Activated CD4-positive, alpha-beta T cell treated with anti-CD3 and anti-CD28 coated beads, Interleukin-2, amount 50 U/mL, for 16 hours (primary cell): Measurements from ENCODE around the gene SH2D3A.
"Not testable (repeated sequence)": the region's sequence is repeated elsewhere in the genome, so short reads cannot be mapped to it uniquely, and the experiment has no call there.

ENCODE experiments used
- DNase-seq: peaks from one replicate; pipeline ENCODE4 v3.0.0-alpha.2; 2020

The SH2D3A gene

DNA sequence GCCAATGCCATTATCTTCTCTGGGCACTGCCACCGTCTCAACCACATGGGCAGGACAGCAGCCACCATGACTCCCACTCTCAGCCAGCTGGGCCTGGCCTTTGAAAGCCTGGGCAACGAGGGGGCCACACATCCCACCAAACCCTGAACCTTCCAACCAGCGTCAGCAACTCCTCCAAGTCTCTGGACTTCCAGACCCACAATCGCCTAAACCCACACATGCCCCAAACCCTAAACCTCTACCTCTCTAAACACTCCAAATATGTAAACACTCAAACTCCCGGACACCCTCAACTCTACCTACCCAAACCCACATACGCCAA, 47.7 kb downstream of the SH2D3A start:
- no peak for DNase-seq

DNA sequence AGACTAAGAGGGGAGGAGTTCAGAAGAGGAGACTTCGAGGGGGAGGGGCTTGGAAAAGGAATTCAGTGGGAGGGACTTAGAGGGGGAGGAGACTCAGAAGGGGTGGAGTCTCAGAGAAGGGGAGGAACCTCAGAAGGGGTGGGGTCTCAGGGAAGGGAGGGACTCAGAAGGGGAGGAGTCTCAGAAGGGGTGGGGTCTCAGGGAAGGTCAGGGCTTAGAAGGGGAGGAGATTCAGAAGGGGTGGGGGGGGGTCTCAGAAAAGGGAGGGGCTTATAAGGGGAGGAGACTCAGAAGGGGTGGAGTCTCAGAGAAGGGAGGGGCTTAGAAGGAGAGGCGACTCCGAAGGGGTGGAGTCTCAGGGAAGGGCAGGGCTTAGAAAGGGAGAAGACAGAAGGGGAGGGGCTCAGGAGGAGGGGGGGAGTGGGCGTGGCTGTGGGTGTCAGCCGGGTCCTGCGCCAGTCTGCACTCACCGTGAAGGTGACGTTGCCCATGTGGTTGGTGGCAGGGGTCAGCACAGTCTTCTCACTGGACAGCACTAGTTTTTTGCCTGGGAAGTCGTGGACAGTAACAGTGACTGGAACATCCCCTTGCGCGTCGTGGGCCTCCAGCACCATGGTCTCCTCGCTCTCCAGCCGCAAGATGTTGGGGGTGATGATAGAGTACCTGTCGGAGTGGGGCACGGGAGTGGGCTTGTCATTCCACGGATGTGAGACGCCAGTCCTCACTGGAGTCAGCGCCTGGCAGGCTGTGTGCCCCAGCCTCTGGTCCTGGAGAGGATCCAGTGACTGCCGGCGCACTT, 48.3 kb downstream of the SH2D3A start:
- DNase-seq = peak; percentile 34

DNA sequence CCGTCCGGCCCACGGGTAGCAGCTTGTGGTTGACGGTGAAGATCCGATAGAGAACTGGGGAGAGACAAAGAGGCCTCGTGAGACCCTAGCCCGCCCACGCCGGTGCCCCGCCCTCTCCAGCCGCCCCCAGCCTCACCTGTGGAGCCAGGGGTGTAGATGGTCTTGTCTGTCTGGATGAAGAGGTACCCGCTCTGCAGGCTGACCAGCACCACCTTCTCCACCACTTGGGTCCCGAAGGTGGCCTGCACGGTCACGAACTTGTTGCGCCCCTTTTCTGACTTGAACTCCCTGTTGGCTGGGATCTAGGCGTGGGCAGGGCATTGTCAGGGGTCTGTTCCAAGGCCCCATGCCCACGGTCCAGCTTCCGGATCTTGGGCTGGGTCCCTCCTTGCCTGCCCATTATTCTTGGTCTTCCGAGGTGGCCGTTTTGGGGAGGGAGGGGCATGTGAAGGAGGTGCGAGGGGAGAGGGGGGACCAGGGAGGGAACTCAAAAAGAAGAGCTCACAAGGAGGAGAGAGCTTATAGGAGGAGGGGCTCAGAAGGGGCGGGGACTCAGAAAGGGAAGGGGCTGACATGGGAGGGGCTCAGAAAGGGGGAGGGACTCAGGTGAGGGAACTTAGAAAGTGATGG, 49.0 kb downstream of the SH2D3A start:
- DNase-seq = no peak

DNA sequence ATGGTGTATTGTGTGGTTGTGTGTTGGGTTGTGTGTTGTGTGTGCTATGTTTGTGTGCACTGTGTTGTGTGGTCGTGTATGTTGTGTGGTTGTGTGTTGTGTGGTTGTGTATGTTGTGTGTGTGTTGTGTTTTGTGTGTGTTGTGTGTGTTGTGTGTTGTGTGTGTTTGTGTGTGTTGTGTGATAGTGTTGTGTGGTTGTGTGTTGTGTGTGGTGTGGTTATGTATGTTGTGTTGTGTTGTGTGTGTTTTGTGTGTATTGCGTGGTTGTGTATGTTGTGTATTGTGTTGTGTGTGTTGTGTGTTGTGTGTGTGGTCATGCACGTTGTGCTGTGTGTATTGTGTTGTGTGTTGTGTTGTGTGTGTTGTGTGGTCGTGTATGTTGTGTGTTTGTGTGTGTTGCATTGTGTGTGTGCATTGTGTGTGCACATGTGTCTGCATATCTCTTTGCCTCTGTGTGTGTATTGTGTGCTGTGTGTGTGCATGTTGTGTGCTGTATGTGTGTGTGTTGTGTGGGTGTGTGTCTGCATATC, 49.7 kb downstream of the SH2D3A start:
- no peak for DNase-seq

DNA sequence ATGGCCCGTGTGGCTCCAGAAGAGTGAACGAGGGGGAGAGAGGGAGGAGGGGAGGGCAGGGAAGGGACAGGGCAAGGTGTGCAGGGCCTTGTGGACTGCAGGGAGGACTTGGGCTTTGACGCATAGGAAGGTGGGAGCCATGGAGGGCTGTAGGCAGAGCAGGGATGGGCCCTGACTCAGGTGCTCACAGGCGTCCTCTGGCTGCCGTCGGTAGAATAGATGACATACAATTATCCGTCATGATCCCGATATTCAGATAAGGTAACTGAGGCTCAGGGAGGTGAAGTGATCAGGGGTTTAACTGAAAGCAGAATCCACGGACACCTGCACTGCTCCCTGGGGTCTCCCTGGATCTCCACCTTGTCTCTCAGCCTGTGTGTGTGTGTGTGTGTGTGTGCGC, 50.2 kb downstream of the SH2D3A start:
- no peak for DNase-seq

DNA sequence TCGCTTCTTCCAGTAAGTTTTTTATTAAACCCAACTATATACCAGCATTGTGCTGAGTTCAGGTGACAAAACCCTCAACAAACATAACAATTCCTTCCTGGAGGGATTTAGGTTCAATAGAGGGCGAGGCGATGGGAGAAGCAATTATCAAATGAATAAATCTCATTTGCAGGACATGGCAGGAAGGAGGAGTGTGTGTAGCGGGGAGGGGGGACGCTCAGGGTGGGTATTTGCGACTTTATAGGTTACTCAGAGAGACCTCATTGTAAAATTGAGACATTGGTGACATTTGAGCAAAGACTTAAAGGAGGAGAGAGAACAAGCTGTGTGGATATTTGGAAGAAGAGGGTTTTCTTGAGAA, 50.6 kb downstream of the SH2D3A start:
- no peak for DNase-seq

GRCh38 chr19:6714749-6715555, 52.3 kb downstream of the SH2D3A start:
- no peak for DNase-seq

GRCh38 chr19:6713773-6714692, 53.2 kb downstream of the SH2D3A start:
- no peak for DNase-seq

DNA sequence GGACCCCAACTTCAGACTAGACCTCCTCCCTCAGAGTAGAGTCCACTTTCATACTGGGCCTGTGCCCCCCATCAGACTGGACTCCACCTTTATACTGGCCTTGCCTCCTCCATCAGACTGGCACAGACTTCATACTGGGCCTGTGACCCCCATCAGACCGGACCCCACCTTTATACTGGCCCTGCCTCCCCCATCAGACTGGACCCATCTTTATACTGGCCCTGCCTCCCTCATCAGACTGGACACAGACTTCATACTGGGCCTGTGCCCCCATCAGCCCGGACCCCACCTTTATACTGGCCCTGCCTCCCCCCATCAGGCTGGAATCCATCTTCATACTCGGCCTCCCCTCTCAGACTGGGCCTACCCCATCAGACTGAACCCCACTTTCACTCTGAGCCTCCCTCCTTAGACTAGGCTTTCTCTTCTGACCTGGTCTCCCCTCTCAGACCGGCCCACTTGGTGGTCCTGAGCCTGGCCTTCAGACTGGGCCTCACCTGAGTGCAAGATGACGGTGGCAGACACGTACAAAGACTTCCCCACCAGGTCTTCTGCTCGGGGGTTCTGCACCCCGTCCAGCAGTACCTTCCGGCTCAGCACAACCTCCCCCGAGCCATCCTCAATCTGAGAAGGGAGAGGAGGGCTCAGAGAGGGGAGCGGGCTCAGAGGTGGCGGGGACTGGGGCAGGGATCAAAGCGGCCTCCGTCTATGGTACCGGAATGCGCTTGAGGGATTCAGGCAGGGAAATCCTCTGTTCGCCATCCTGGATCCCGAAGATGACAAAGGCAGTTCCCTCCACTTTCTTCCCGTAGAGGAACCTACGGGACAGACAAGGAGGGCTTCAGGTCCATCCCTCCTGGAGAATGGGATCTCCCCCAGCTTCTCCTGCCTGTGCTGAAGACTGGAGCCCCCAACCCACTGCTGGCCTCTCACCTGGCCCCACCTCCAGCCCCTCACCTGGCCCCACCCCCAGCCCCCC, 54.3 kb downstream of the SH2D3A start:
- DNase-seq = no peak

GRCh38 chr19:6712231-6712630, 55.0 kb downstream of the SH2D3A start:
- DNase-seq = no peak

DNA sequence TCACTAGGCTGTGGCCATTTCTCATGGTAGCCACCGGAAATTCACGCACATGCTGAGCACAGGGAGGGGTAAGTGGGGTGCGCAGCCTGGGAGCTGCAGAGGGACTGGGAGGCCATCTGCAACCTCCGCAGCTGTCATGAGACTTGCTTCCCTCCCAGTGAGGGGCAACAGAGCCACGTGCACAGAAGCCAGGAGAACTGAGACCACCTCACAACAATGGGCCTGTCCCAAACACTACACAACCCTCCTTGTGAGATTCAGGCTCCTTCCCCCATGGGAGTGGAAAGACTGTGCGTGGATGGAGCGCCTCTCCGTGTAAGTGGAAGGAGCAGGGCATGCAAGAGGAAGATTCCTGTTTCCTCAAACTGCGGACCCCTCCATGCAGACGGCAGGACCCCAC, 55.6 kb downstream of the SH2D3A start:
- no peak for DNase-seq

GRCh38 chr19:6711078-6711361, 56.2 kb downstream of the SH2D3A start:
- DNase-seq = no peak

- DNase-seq = no peak
These were observed 56.8 kb downstream of the SH2D3A start for GRCh38 chr19:6710273-6711077.

- no peak for DNase-seq
These were observed 57.7 kb downstream of the SH2D3A start for GRCh38 chr19:6709549-6709948.

- DNase-seq = not testable (repeated sequence)
These were observed 58.3 kb downstream of the SH2D3A start for GRCh38 chr19:6708913-6709312.

DNA sequence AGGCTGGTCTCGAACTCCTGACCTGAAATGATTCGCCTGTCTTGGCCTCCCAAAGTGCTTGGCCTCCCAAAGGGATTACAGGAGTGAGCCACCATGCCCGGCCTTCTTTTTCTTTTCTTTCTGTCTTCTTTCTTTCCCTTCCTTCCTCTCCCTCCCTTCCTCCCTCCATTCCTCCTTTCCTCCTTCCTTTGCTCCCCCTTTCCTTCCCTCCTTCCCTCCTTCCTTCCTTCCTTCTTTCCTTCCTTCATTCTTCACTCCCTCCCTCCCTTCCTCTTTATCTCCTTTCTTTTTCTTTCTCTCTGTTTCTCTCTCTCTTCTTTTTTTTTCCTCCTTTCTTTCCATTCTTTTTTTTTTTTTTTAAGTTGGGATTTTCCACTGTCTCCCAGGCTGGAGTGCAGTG, 58.9 kb downstream of the SH2D3A start:
- no peak for DNase-seq

- DNase-seq = no peak
These were observed 59.6 kb downstream of the SH2D3A start for GRCh38 chr19:6707658-6708018.

GRCh38 chr19:6707011-6707657, 60.1 kb downstream of the SH2D3A start:
- DNase-seq = no peak

DNA sequence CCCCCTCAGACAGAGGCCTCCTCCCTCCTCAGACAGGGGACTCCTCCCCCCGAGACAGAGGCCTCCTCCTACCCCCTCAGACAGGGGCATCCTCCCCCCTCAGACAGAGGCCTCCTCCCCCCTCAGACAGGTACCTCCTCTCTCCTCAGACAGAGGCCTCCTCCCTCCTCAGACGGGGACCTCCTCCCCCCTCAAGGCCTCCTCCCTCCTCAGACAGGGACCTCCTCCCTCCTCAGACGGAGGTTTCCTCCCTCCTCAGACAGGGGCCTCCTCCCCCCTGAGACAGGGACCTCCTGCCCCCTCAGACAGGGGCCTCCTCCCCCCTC, 60.6 kb downstream of the SH2D3A start:
- no peak for DNase-seq

DNA sequence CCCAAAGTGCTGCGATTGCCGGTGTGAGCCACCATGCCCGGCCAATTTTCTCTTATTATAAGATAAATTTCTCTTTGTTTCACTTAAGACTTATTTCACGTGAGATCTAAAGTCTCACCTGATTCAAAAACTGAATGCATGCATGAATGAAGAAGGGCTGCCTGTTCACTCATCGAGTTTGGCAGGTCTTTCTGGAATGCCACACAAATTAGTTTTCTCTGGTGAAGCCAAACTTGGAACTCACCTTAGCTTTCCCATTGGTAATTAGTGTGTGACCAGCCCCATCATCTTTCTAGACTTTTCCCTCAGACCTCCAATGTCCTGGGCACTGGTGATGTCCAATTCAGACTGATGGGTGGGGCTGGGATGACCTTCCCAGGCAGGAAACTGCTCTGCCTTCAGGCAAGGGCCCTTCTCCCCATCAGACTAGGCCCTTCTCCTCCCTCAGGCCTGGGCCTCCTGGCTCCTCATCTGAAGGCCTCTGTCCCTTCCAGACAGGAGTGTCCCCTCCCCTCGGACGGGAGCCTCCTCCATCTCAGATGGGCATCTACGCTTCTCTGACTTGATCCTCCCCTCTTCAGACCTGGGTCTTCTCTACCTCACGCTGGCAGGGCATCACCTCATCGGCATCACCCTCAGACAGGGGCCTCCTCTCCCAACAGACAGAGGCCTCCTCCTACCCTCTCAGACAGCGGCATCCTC, 61.2 kb downstream of the SH2D3A start:
- no peak for DNase-seq
